ENCODE data around the gene C11orf97. TPM values are rescaled to one million over a fixed set of nuclear protein-coding genes. Genes with fewer than 3 reads are reported as not detected.
A peak's percentile ranks its signal among the peaks of the same experiment; 100 is the strongest.
"Not testable (repeated sequence)": the region's sequence is repeated elsewhere in the genome, so short reads cannot be mapped to it uniquely, and the experiment has no call there.

The C11orf97 gene
- not detected for total RNA-seq

GRCh38 chr11:94511932-94512781 is at the start of gene C11orf97:
Gene C11orf97, plus strand, starts transcription at chr11:94512461. Its CDS starts 68 bp downstream, at chr11:94512529.
- H3K36me3 Mint-ChIP-seq (ENCODE audit: low read depth), result no peaks in the 10 kb centered on the region
- no peaks in the 10 kb centered on the region for H3K9me3 Mint-ChIP-seq
- peak within 1 kb of the TSS; percentile 70 for H3K4me3 Mint-ChIP-seq
- H3K27me3 Mint-ChIP-seq, result peaks cover 18% of the 10 kb centered on the region
- H3K27ac Mint-ChIP-seq, result no peak within 1 kb of the TSS
- H3K4me1 Mint-ChIP-seq, result no peaks in the 10 kb centered on the region
- ATAC-seq (replicated peaks), result peak; percentile 85

DNA sequence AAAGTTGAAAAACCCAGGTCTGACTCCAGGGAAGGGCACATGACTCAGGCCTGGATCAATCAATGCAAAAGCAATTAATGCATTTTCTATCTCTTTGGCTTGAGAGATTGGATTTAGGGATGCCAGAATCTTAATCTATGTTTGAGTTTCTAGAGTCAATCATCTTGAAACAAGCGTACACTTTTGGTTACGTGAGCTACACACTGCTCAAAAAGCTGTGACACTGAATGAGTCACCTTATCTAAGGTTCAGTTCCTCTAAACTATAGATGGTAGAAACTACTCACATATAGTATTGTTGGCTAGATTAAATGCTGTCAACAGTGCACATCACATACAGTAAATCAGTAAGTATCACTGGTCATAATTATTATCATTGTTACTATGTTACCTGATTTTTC is 42.8 kb upstream of the C11orf97 start:
- Mint-ChIP-seq H3K36me3 (ENCODE audit: low read depth) (peaks cover 91% of the 10 kb centered on the region), H3K27ac (no peak overlapping the region), H3K27me3 (no peaks in the 10 kb centered on the region), H3K4me3 (no peak overlapping the region), H3K9me3 (no peaks in the 10 kb centered on the region), H3K4me1 (peaks cover 17% of the 10 kb centered on the region)
- peak; percentile 83 for ATAC-seq (replicated peaks)

DNA sequence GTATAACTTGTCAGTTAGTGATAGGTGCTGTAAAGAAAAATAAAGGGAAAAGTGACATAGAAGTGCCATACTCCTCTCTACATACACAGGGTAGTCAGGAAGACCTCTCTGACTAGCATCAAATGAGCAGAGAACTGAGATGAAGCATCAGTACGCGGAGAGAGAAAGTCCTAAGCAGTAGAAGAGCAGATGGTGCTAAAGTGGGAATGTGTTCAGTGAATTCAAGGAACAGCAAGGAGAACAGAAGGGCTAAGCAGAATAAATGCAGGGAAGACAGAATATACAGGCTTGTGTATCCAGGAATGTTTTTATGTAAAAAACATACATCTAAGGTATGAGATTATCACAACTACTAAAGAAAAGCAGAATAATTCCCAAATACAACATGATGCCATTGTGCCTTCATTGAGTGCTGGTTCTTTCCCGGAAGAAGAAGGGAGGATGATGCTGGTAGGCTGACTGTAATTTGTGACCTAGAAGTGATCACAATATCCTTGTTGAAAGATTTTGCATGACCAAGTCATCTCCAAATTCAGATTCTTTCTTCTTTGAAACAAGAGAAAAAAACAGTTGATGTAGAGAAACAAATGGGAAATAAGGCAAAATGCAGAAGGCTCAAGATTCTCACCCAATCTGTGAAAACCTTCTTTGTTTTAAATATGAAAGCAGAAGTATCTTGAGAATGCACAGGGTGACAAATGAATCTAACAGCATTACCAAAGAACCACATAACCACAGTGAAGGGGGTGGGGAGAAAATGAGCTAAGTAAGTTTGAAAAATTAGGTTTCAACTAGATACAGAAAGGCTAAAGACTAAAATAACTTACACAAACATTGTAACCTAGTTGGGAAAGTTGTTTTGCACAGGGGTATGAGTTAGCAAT is 39.1 kb upstream of the C11orf97 start:
- H3K27ac Mint-ChIP-seq, result peak overlapping the region; percentile 9
- ATAC-seq (replicated peaks), result peak; percentile 77
- H3K4me1 Mint-ChIP-seq, result peaks cover 21% of the 10 kb centered on the region
- no peak overlapping the region for H3K4me3 Mint-ChIP-seq
- peaks cover 90% of the 10 kb centered on the region for H3K36me3 Mint-ChIP-seq (ENCODE audit: low read depth)
- H3K9me3 Mint-ChIP-seq, result no peaks in the 10 kb centered on the region
- H3K27me3 Mint-ChIP-seq, result no peaks in the 10 kb centered on the region

- Mint-ChIP-seq H3K36me3 (ENCODE audit: low read depth) (peaks cover 95% of the 10 kb centered on the region), H3K9me3 (no peaks in the 10 kb centered on the region), H3K27ac (no peak overlapping the region), H3K27me3 (no peaks in the 10 kb centered on the region), H3K4me1 (peaks cover 20% of the 10 kb centered on the region), H3K4me3 (no peak overlapping the region)
- no peak for ATAC-seq (replicated peaks)
Observed at GRCh38 chr11:94477624-94478023, 34.6 kb upstream of the C11orf97 start.

DNA sequence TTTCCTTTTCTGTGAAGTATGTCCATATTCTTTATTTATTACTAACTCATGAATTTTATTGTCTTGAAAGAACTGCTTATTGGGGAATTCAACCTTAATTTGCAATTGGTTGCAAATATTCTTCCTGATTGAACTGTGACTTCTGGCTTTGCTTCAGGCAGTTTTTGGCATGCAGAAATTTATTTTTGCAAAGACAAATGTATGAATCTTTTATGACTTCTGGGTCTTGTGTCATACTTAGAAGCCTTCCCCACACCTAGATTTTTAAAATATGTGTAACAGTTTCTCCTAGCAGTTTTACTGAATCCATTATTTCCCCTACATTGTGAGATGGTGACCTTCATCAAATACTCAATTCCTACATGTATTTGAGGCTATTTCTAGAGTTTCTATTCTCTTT is 30.9 kb upstream of the C11orf97 start:
- Mint-ChIP-seq H3K36me3 (ENCODE audit: low read depth) (peaks cover 97% of the 10 kb centered on the region), H3K4me1 (peaks cover 4% of the 10 kb centered on the region), H3K4me3 (no peak overlapping the region), H3K27me3 (no peaks in the 10 kb centered on the region), H3K9me3 (no peaks in the 10 kb centered on the region), H3K27ac (no peak overlapping the region)
- ATAC-seq (replicated peaks), result no peak

GRCh38 chr11:94486068-94486467 is 26.2 kb upstream of the C11orf97 start:
- no peak overlapping the region for H3K27ac Mint-ChIP-seq
- H3K4me1 Mint-ChIP-seq, result no peaks in the 10 kb centered on the region
- peaks cover 95% of the 10 kb centered on the region for H3K36me3 Mint-ChIP-seq (ENCODE audit: low read depth)
- no peak overlapping the region for H3K4me3 Mint-ChIP-seq
- H3K9me3 Mint-ChIP-seq, result no peaks in the 10 kb centered on the region
- no peaks in the 10 kb centered on the region for H3K27me3 Mint-ChIP-seq
- ATAC-seq (replicated peaks), result no peak

- H3K9me3 Mint-ChIP-seq, result no peaks in the 10 kb centered on the region
- peaks cover 45% of the 10 kb centered on the region for H3K36me3 Mint-ChIP-seq (ENCODE audit: low read depth)
- no peaks in the 10 kb centered on the region for H3K27me3 Mint-ChIP-seq
- ATAC-seq (replicated peaks), result peak; percentile 100
- H3K27ac Mint-ChIP-seq, result peak within 1 kb of the TSS; percentile 98
- peak within 1 kb of the TSS; percentile 95 for H3K4me3 Mint-ChIP-seq
- peaks cover 4% of the 10 kb centered on the region for H3K4me1 Mint-ChIP-seq
Observed at GRCh38 chr11:94493281-94494125, 18.8 kb upstream of the C11orf97 start, which contains the start of the genes ANKRD49 and MRE11. Gene ANKRD49, plus strand, starts transcription at chr11:94493984. Its CDS starts 2,710 bp downstream, at chr11:94496694. Gene MRE11, minus strand, starts transcription at chr11:94493844. Its CDS starts 1,043 bp downstream, at chr11:94492801.

DNA sequence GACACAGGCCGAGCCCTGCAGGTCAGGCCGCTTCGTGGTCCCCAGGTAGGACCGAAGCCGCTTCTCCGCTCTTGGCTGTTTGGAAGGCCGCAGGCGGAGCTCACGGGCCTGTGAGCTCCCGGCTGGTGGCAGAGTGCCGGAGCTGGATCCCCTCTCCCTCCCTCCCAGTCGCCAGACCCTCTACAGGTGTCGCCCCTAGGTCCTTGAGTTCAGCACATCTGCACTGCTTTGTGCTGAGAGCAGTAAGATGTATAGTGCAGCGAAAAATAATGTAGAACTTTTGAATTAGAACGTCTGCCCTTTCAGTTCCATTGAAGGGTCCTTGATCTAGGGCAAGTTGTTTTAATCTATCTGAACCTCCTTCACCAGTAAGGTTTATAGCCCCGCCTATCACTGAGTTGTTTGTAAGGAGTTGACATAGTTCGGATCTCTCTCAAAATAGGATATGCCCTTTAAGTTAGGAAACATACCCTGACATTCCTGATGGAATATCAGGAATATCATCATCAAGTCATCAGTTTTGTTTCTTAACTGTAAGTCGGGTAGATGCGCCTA is 18.1 kb upstream of the C11orf97 start:
- Mint-ChIP-seq H3K27ac (peak overlapping the region; percentile 98), H3K27me3 (no peaks in the 10 kb centered on the region), H3K9me3 (no peaks in the 10 kb centered on the region), H3K36me3 (ENCODE audit: low read depth) (peaks cover 45% of the 10 kb centered on the region), H3K4me3 (peak overlapping the region; percentile 95), H3K4me1 (peaks cover 7% of the 10 kb centered on the region)
- peak; percentile 70 for ATAC-seq (replicated peaks)

DNA sequence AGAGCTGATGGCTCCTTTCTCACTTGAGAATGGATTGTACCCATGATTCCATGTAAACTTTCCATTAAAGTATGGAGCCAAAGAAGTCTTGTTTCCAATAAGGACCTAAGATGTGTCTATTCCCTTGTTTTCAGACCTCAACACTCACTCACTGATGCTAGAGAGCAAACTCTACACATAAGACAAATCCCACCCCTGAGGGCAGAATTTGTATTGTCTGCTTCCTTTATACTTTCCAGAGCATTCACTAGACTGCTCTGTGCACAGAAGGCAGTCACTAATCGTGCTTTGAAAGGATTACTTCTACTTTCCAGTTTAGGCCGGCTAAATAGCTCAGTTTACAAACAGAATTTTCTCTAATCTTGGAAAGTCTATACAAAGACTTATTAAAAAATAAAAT is 12.1 kb upstream of the C11orf97 start:
- peaks cover 63% of the 10 kb centered on the region for H3K36me3 Mint-ChIP-seq (ENCODE audit: low read depth)
- H3K27me3 Mint-ChIP-seq, result no peaks in the 10 kb centered on the region
- peaks cover 6% of the 10 kb centered on the region for H3K4me1 Mint-ChIP-seq
- no peak overlapping the region for H3K27ac Mint-ChIP-seq
- H3K9me3 Mint-ChIP-seq, result no peaks in the 10 kb centered on the region
- H3K4me3 Mint-ChIP-seq, result no peak overlapping the region
- no peak for ATAC-seq (replicated peaks)

- peaks cover 4% of the 10 kb centered on the region for H3K4me1 Mint-ChIP-seq
- H3K4me3 Mint-ChIP-seq, result no peak overlapping the region
- ATAC-seq (replicated peaks), result no peak
- H3K36me3 Mint-ChIP-seq (ENCODE audit: low read depth), result peaks cover 59% of the 10 kb centered on the region
- no peaks in the 10 kb centered on the region for H3K27me3 Mint-ChIP-seq
- H3K27ac Mint-ChIP-seq, result no peak overlapping the region
- no peaks in the 10 kb centered on the region for H3K9me3 Mint-ChIP-seq
Observed at GRCh38 chr11:94501522-94501921, 10.7 kb upstream of the C11orf97 start.

GRCh38 chr11:94504689-94505293 is 7.5 kb upstream of the C11orf97 start:
- H3K4me1 Mint-ChIP-seq, result no peaks in the 10 kb centered on the region
- ATAC-seq (replicated peaks), result peak; percentile 52
- peaks cover 26% of the 10 kb centered on the region for H3K36me3 Mint-ChIP-seq (ENCODE audit: low read depth)
- H3K27ac Mint-ChIP-seq, result no peak overlapping the region
- H3K27me3 Mint-ChIP-seq, result no peaks in the 10 kb centered on the region
- H3K9me3 Mint-ChIP-seq, result no peaks in the 10 kb centered on the region
- H3K4me3 Mint-ChIP-seq, result no peak overlapping the region

GRCh38 chr11:94506513-94506912 is 5.7 kb upstream of the C11orf97 start:
- H3K27ac Mint-ChIP-seq; H3K27me3 Mint-ChIP-seq; H3K36me3 Mint-ChIP-seq (ENCODE audit: low read depth); H3K4me1 Mint-ChIP-seq; ATAC-seq (replicated peaks); H3K9me3 Mint-ChIP-seq; H3K4me3 Mint-ChIP-seq: not testable (repeated sequence)

DNA sequence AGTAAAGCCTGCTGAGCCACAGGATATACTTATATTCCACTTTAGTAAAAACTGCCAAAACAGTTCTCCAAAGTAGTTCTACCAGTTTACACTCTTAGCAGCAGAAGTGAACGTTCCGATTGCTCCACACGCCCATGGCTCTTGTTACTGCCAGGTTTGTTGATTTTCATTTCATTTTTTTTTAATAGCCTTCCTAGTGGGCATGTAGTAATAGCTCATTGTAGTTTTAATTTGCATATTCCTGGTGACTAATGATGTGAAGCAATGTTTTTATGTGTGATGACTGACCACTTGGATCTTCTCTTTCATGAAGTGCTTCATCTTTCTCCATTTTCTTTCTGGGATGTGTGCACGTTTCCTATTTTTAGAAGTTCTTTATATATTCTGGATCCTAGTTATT is 4.8 kb upstream of the C11orf97 start:
- Mint-ChIP-seq H3K4me3 (no peak overlapping the region), H3K4me1 (no peaks in the 10 kb centered on the region), H3K36me3 (ENCODE audit: low read depth) (peaks cover 7% of the 10 kb centered on the region), H3K9me3 (no peaks in the 10 kb centered on the region), H3K27me3 (peaks cover 11% of the 10 kb centered on the region), H3K27ac (no peak overlapping the region)
- ATAC-seq (replicated peaks), result no peak

Data from activated T-helper 17 cell treated with anti-CD3 and anti-CD28 coated beads, Interleukin-2, amount 50 U/mL, for 72 hours (primary cell).